ENCODE measurements around the gene PLCG1.

Gene PLCG1

DNA sequence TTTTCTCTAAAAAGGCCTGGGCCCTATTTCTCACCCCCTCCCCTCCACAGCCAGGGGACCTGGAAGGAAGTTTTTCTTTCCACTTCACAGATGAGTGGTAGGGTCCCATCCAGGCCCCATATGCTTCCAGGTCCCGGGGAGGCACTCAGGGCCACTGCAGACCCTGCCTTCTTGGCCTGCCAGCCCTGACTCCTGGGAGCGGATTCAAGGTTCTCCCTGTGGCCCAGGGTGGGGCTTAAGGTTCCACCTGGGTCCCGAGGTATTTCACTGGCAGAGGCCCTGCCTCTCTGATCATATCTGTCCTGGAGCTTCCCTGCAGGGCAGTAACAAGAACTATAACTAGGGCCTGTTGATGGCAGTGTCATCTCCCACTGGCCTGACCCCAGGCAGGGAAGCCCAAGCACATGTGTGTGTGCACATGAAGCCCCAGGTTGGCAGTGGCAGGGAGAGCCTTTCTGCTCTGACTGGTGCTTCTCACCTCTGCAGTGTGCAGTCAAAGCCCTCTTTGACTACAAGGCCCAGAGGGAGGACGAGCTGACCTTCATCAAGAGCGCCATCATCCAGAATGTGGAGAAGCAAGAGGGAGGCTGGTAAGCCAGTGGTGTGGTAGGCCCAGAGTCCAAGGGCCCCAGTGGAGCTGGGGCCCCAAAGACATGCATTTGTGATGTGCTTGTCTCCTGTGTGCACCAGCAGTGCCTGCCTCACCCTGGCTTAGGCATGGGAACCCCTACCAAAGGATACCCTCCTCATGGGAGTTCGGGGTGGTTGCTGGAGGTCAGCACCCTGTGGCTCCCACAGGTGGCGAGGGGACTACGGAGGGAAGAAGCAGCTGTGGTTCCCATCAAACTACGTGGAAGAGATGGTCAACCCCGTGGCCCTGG is 31.2 kb downstream of the PLCG1 start:
- no peak for DNase-seq

DNA sequence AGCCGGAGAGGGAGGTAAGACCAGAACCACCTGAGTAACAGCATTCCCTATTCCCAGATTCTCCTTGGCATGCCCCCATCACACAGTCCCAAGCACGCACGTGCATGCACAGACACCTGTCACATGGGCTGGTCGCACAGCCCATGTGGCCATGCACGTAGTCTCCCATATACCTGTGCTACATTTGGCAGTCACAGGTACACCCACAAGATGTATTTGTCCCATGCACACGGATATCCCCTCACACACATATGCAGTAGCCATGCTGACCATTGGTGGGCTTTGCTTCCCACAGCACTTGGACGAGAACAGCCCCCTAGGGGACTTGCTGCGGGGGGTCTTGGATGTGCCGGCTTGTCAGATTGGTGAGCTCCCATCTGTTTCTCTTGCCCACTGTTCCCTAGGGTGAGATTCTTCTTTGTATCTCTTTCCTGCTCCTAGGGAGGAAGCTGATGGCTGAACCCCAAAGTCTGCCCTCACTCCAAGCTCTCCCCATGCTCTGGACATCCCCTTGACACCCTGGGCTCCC is 31.9 kb downstream of the PLCG1 start:
- DNase-seq, result no peak

DNA sequence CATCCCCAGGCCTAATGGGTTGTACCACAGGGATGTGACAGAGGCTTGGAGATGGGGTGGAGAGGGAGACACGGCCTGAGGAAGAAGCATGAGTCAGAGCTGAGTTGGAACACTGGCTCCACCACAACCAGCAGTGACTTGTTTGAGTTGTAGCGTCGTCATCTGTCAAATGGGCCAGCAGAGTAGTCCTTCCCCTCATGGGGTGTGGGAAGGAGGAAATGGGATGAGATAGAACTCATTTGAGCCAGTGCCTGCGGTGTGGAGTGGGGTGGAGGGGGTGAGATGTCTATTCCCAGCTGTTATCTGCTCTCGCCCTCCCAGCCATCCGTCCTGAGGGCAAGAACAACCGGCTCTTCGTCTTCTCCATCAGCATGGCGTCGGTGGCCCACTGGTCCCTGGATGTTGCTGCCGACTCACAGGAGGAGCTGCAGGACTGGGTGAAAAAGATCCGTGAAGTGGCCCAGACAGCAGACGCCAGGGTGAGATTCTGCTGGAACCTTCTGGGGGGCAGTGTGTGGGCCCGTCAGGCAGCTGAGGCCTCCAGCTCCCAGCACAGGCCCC is 32.5 kb downstream of the PLCG1 start:
- no peak for DNase-seq

DNA sequence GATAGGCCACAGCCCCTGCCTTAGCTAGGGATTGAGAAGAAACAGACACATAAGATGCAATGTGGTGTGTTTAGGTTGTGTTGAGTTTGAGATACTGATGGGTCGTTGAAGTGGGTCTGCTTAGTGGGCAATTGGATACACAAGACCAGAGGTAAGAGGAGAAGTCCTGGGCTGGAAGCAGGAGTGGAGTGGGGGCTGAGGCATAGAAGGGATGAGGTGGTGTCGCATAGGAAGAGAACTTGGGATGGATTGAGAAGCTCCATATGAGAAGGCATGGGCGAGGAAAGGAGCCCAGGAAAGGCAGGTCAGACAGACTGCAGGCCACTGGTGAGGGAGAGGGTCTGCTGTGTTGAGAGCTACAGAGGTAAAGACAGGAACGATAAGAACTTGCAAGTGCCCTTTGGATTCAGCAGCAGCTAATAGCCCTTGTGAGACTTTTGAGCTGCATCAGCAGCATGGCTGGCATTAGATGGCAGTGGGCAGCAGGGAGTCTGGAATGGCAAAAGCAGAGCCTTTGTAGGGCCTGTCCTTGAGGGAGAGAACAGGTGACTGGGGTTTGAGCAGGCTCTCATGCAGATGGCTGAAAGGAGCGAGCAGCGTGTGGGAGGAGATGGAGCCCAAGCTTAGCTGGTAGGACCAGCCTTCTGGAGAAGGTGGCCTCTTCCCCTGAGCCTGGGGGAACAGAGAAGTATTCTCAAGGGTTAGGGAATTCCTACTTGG is 33.2 kb downstream of the PLCG1 start:
- DNase-seq, result no peak

DNA sequence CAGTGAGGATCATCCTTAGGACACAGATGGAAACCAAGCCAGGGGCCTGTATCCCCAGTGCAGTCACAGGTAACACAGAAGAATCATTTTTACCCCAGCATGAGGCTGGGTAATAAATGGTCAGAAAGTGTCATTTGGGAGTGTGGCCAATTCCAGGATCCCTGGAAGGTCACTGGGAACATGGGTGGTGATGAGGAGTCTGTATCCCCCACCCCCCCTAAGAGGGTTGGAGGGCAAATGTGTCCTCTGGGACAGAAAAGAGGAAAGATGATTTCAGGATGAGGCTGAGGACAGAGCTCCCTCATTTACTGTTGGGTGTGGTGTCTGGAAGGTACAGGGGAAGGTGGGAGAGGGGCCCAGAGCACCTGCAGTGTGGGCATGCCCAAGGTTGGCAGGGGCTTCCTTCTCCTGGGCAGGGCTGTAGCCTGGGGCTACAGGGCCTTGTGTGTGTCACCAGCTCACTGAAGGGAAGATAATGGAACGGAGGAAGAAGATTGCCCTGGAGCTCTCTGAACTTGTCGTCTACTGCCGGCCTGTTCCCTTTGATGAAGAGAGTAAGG is 34.5 kb downstream of the PLCG1 start:
- DNase-seq, result peak in 1 of 2 donors; percentile 3

DNA sequence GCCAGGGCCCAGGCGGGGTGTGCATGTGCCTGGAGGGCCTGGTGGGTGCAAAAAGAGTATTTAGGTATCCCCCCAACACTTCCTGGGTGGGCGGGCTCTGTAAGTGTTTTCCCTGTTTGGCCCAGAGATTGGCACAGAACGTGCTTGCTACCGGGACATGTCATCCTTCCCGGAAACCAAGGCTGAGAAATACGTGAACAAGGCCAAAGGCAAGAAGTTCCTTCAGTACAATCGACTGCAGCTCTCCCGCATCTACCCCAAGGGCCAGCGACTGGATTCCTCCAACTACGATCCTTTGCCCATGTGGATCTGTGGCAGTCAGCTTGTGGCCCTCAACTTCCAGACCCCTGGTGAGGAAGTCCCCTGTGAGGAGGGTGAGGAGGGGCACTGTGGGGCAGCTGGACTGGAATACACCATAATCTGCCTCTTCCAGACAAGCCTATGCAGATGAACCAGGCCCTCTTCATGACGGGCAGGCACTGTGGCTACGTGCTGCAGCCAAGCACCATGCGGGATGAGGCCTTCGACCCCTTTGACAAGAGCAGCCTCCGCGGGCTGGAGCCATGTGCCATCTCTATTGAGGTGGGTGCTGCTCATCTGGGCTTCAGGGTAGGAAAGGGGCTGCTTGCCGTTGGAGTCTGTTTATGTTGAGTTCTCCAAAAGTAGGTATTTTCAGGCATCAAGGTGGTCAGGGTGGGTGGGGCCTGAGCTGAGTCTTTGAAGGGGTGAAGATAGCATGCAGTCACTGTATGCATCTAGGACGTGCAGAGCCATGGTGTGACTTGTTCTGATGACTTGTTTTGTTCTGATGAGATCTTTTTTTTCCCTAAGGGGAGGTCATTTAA is 35.2 kb downstream of the PLCG1 start:
- peak in 1 of 2 donors; percentile 9 for DNase-seq

DNA sequence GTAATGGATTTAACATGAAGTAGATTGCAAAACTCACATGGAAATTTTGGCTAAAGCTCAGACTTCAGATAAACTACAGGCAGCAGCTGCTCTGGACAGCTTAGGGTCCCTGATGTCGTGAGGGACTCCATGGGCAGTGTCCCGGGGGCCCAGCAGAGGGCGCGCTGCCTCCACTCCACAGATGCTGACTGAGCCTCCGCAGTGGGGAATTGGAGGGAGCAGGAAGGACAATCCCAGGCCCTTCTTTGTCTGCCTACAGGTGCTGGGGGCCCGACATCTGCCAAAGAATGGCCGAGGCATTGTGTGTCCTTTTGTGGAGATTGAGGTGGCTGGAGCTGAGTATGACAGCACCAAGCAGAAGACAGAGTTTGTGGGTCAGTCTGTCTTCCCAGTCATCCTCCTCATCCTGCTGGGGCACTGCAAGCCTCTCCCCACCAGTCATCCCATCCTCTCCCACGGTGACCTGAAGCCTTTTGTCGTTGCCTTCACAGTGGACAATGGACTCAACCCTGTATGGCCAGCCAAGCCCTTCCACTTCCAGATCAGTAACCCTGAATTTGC is 35.9 kb downstream of the PLCG1 start:
- peak; percentile 63 for DNase-seq

DNA sequence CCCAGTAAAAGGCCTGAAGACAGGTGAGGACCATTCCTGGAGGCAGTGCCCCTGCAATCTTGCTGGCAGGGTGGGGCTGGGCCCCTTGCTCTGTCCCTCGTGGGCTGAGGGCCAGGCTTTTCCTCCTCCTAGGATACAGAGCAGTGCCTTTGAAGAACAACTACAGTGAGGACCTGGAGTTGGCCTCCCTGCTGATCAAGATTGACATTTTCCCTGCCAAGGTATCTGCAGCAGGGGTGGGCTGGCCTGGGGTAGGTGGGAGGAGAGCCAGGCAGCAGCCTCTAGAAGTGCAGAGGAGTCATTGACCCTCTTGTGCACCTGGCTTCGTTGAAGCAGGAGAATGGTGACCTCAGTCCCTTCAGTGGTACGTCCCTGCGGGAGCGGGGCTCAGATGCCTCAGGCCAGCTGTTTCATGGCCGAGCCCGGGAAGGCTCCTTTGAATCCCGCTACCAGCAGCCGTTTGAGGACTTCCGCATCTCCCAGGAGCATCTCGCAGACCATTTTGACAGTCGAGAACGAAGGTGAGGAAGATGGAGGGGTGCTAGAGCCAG is 36.5 kb downstream of the PLCG1 start:
- DNase-seq, result no peak

DNA sequence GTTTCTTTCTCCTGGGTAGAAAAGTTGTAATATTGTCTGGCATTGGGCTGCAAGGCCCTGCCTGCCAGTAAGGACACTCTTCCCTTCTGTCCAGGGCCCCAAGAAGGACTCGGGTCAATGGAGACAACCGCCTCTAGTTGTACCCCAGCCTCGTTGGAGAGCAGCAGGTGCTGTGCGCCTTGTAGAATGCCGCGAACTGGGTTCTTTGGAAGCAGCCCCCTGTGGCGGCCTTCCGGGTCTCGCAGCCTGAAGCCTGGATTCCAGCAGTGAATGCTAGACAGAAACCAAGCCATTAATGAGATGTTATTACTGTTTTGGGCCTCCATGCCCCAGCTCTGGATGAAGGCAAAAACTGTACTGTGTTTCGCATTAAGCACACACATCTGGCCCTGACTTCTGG is 37.0 kb downstream of the PLCG1 start:
- peak in 1 of 2 donors; percentile 6 for DNase-seq

DNA sequence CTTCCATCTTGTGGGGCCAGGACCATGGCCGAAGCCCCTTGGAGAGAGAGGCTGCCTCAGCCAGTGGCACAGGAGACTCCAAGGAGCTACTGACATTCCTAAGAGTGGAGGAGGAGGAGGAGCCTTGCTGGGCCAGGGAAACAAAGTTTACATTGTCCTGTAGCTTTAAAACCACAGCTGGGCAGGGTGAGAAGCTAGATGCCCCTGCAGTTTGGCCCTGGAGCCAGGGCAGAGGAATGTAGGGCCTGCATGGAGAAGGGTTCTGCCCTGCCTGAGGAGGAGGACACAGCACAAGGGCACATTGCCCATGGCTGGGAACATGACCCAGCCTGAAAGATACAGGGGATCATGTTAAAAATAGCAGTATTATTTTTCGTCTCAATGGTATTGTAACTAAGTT is 37.4 kb downstream of the PLCG1 start:
- DNase-seq, result peak in 1 of 2 donors; percentile 4

DNA sequence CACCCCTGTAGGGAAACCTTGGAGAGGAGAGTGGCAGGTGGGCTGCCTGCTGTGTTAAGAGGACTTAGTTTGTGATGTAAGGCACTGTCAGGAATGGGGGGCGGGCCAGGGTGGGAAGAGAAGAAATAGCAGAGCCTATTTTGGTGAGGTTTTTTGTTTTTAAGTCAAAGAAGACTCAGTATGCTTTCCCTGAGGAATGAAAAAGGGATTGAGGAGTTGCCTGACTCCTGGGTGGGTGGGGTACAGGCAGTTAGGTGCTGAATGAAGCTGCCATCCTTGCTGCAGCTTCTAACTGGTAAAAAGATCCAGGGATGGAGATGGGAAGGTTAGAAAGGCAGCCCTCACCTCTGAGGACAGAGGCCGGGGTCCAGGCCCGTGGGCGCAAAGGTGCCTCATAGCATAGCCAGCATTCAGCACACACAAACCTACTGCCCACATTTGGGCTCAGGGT is 37.9 kb downstream of the PLCG1 start:
- peak in 1 of 2 donors; percentile 3 for DNase-seq

DNA sequence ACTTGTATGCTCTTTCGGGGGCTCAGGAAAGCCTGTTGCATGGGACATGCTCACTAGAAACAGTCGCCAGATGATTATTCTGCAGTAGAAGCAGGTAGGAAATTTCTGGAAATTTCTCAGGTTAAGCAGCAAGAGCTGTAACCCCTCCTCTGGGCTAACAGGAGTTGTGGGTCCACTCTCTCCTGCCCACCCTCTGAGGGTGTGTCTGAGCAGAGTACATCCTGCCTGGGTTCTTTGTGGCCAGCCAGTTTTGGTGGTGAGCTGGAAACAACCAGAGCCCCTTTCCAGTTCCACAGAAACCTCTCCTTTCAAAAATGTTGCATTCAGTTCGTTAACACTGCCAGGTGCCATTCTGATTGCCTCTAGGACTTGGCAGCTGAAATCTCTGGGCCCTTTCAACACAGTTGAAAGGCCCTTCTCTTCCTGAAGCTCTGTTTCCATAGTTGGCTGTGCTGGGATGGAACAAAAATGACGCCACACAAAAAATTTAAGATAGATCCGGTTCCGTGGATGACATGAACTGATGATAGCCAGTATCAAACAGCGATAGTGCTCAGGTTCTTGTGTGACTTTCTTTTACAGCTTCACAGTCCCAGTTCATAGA is 38.5 kb downstream of the PLCG1 start:
- peak in 1 of 2 donors; percentile 4 for DNase-seq

DNA sequence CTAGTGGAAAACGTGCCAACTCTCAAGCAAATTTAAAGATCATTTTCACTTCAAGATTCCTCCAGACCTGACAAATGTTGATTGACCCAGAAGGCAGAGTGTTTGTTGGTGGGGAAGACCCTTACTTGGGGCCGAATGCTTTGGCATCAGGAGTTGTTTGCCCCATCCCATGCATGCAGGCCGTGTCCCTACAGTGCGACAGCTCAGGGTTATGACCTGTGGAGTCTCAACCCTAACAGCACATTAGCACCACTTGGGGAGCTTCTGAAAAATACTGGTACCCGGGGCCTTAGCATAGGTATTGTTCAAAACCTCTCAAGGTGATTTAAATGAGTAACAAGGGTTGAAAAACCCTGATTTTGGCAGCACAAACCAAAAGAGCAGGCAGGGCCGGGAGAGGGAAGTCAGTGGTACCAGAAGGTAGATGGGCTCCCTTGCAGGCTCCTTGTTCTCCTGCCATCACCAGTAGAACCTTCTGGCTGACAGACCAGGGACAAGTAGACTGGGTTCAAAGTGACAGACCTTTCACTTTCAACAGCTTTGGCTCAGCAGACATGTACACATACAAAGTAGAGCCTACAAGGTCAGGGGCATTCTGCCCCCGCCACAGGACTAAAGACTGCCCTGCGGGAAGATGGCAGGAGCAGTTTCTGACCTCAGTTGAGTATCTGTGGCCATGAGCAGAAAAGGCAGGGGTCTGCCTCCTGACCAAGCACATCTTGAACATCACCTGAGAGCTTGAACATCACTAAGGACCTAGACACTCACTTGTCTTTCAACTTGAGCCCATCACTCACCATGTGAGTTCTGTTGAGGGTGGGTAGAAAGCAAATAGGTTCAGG is 39.6 kb downstream of the PLCG1 start:
- no peak for DNase-seq

DNA sequence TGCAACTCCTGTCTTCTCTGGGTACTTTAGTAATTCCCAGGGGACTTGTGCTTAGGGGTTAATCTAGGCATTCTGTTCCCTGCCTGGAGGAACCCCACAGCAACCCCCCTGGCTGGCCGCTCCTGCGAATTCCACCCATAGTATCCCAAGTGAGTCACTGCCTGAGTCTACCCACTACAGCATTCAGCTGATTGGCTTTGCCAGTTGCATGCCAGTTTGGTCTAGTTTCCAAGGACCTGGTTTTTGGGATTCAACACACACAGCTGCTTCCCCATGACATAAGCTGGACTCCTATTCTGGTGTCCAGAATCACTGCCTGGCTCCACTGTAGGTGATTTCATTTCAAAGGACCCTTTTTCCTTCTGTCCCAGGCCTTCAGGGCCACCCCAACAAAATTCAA is 40.3 kb downstream of the PLCG1 start:
- DNase-seq, result no peak

DNA sequence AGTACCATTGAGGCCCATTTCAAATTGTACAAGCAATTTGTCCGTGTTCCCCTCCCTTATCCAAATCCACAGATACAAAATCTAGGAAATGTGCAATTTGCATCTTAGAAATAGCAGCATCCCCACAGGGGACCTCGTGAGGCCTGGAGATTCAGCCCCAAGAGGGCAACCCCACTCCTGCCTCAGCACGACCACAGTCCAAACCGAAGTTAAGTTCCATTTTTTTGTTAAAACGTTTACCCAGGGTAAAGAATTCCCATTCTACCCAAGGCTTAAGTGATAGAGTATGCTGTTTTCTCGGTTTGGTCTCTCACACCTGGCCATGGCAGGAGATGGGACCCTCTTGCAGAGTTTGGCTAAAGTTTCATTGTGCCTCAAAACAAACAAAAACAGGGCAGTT is 41.2 kb downstream of the PLCG1 start:
- DNase-seq, result no peak

DNA sequence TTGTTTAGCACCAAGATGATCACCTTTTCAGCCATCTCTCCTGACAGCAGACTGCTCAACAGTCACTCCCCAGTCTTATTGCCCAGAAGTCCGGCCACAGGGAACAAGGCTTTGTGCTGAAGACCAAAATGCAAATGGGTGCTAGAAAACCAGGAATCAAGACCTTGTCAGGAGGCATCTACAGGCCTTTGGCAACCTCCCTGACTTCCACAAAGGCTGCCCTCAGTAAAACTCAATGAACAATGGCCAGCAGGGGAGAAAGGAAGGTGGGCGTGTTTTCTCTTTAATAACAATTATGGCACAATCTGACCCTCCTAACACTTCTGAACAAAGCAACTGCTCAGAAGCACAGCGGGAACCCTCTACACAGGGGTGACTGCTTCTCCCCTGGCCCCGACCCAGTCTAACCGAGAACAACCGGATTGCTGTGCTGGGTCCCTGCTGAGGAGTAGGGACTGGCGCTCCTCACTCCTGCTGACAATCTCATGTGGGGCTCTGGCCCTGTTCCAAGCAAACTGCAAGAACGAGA is 41.6 kb downstream of the PLCG1 start:
- DNase-seq, result no peak

DNA sequence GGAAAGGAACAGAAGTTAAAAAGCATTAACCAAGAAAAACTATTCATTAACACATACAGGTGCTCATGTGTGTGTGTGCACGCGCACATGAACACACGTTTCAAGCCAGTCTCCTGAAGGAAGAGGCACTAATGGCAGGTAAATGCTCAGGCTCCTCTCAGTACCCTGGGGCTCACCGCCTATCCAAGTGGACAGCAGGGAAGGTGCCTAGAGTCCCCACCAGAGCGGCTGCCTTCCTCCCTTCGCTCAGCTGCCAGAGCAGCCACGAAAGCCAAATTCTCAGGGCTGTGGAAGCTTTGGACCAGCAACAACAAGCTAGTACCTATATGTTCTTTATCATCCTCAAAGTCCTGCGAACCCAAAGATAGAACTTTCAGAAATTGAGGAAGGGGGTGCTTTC is 42.6 kb downstream of the PLCG1 start:
- DNase-seq, result peak in 1 of 2 donors; percentile 9

DNA sequence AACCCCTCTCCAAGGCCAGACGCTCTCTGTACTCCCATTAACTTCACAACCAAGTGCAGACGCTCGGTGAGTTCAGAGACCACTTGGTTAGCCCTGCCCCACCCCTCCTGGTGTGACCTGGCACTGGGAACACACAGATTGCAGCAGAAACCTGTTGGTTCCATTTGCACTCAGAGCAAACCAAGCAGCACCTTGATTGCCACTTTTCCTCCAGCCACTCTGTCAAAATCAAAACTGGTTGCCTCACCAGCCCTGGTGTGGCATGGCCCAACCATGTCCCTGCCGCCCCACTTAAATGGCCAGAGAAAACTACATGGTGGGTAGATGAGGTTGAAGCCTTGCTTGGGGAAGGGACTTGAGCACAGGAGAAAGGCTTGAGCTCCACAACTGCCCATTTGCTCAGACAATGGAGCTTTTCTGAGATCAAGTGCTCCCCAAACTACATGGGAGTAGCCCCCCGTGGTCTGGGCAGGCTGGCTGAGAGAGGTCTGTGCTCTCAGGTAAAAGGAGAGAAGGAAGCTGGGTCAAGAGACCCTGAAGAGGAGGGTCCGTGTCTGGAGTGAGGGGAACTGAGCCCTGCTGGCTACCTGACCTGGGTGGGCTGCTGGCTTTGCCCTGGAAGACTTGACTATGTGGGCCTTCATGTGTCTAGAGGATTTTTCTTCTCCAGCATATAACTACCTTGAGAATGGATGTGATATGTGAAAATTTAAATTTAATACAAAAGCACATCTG is 43.4 kb downstream of the PLCG1 start:
- no peak for DNase-seq

DNA sequence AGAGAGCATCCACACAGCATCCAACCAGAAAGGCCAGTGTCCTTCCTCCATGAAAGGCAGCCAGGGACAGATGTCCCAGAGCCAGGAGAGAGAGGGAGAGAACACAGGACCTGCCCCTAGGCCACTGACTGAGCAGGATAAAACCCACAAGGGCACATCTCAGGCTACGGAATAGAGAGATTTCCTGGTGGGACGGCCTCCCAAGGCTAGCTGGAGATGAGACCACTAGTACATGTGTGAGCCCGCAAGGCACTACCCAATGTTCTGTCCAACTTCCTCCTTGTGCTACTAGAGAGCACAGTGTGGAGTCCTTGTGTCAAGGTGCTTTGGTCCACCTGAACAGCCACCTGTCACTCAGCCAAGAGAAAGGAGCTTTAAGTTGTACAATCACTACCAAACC is 44.2 kb downstream of the PLCG1 start:
- peak in 1 of 2 donors; percentile 11 for DNase-seq
